ENCODE measurements around the gene ZCCHC24.

Gene ZCCHC24

GRCh38 chr10:79471776-79472175, 26.4 kb upstream of the ZCCHC24 start:
- Mint-ChIP-seq H3K27ac (peak overlapping the region in 2 of 3 experiments; percentile 73 to 89), H3K4me3 (no peak overlapping the region), H3K9me3 (no peaks in the 10 kb centered on the region), H3K36me3 (ENCODE audit: low read depth) (no peaks in the 10 kb centered on the region), H3K4me1 (peaks cover 57% of the 10 kb centered on the region), H3K27me3 (ENCODE audit: low read depth) (peaks cover 15% of the 10 kb centered on the region)
- TF ChIP-seq CTCF (IDR thresholded peaks at IDR 0.05; ENCODE audit: unreplicated experiment in 3 of 3): no peak

GRCh38 chr10:79470096-79470495, 24.7 kb upstream of the ZCCHC24 start:
- H3K36me3 Mint-ChIP-seq (ENCODE audit: low read depth): no peaks in the 10 kb centered on the region
- no peak overlapping the region for H3K4me3 Mint-ChIP-seq
- peaks cover 50% of the 10 kb centered on the region for H3K4me1 Mint-ChIP-seq
- H3K27me3 Mint-ChIP-seq (ENCODE audit: low read depth): peaks cover 15% of the 10 kb centered on the region
- peak overlapping the region in 2 of 3 experiments; percentile 6 to 53 for H3K27ac Mint-ChIP-seq
- H3K9me3 Mint-ChIP-seq: no peaks in the 10 kb centered on the region
- TF ChIP-seq CTCF (IDR thresholded peaks at IDR 0.05; ENCODE audit: unreplicated experiment in 3 of 3): no peak

- Mint-ChIP-seq H3K4me1 (peaks cover 56% of the 10 kb centered on the region), H3K36me3 (ENCODE audit: low read depth) (no peaks in the 10 kb centered on the region), H3K27me3 (ENCODE audit: low read depth) (peaks cover 15% of the 10 kb centered on the region), H3K9me3 (no peaks in the 10 kb centered on the region), H3K4me3 (no peak overlapping the region), H3K27ac (peak overlapping the region in 2 of 3 experiments; percentile 22 to 64)
- no peak for TF ChIP-seq CTCF (IDR thresholded peaks at IDR 0.05; ENCODE audit: unreplicated experiment in 3 of 3)
Observed at GRCh38 chr10:79468841-79469585, 23.6 kb upstream of the ZCCHC24 start.

GRCh38 chr10:79468015-79468560, 22.7 kb upstream of the ZCCHC24 start:
- peaks cover 49% of the 10 kb centered on the region for H3K4me1 Mint-ChIP-seq
- H3K36me3 Mint-ChIP-seq (ENCODE audit: low read depth): no peaks in the 10 kb centered on the region
- peaks cover 9% of the 10 kb centered on the region for H3K27me3 Mint-ChIP-seq (ENCODE audit: low read depth)
- no peak for TF ChIP-seq CTCF (IDR thresholded peaks at IDR 0.05; ENCODE audit: unreplicated experiment in 3 of 3)
- H3K9me3 Mint-ChIP-seq: no peaks in the 10 kb centered on the region
- peak overlapping the region in 2 of 3 experiments; percentile 43 to 64 for H3K27ac Mint-ChIP-seq
- no peak overlapping the region for H3K4me3 Mint-ChIP-seq

GRCh38 chr10:79465341-79465740, 19.9 kb upstream of the ZCCHC24 start:
- Mint-ChIP-seq H3K9me3 (no peaks in the 10 kb centered on the region), H3K36me3 (ENCODE audit: low read depth) (no peaks in the 10 kb centered on the region)

More at GRCh38 chr10:79465341-79465740, 19.9 kb upstream of the ZCCHC24 start:
- TF ChIP-seq CTCF (IDR thresholded peaks at IDR 0.05; ENCODE audit: unreplicated experiment in 3 of 3): no peak
- H3K27me3 Mint-ChIP-seq (ENCODE audit: low read depth): peaks cover 5% of the 10 kb centered on the region
- peaks cover 32% of the 10 kb centered on the region for H3K4me1 Mint-ChIP-seq
- H3K27ac Mint-ChIP-seq: no peak overlapping the region
- H3K4me3 Mint-ChIP-seq: no peak overlapping the region
